HG03469 (cell line): ENCODE results near the gene CGB1.
A peak's percentile ranks its signal among the peaks of the same experiment; 100 is the strongest.
"Not testable (repeated sequence)": the region's sequence is repeated elsewhere in the genome, so short reads cannot be mapped to it uniquely, and the experiment has no call there.

Experiments used
- ATAC-seq: cut with Tn5 transposase; IDR thresholded peaks from one replicate; pipeline ENCODE4 v1.9.1; 2021; ENCODE audit warnings: mild to moderate bottlenecking, moderate library complexity, moderate number of reproducible peaks; ENCODE audit not compliant: unreplicated experiment

The CGB1 gene

DNA sequence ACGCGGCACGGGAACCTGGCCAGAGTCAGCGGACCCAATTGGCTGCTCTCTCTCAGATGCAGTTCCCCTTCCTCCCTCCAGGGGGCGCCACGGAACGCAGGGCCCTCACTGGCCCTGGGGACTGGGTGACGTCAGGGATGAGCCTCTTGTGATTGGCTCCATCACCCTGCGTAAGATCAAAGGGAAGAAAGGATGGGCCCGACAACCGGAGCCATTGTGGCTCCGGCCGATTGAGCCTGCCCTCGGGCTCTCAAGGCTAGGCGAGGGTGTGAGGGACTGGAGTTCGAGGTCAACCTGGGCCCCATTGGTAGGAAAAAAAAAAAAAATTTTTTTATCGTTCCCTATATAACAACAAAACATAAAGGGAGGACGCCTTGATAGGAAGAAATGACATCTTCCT lies at the start of gene CGB1:
Gene CGB1, minus strand, starts transcription at position 81 of the 400 bp plus-strand sequence. CDS start 184 bp downstream, outside the sequence.
- ATAC-seq = not testable (repeated sequence)

DNA sequence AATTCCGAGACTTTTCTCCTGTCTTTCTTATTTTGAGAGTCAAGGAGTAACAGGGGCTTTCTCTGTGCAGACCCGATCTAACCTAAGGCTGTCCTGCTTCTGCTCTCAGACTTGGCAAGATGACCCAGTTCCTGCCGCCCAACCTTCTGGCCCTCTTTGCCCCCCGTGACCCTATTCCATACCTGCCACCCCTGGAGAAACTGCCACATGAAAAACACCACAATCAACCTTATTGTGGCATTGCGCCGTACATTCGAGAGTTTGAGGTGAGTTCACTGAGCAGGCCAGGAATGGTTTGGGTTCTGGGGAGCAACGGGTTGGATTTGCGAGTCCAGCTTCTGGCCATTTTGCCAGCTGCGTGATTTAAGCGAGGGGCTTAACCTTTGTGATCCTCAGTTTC lies 49.6 kb upstream of the CGB1 start:
- ATAC-seq = no peak

DNA sequence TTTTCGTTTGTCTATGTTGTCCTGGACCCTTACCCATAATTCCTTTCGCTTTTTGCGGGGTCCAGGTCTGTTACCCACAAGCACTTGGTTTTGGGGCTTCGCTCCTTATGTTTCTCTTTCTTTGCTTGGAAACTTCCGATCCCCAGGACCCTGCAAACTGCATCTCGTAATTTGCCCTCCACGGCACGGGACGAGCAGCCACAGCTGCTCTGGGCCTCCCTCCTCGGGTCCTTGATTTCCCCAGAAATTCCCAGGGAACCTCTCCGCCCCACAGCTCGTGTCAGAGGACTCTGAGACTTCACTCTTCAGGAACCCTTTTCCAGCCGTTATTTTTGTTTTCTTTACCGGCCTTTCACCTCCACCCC lies 49.2 kb upstream of the CGB1 start:
- ATAC-seq = no peak

DNA sequence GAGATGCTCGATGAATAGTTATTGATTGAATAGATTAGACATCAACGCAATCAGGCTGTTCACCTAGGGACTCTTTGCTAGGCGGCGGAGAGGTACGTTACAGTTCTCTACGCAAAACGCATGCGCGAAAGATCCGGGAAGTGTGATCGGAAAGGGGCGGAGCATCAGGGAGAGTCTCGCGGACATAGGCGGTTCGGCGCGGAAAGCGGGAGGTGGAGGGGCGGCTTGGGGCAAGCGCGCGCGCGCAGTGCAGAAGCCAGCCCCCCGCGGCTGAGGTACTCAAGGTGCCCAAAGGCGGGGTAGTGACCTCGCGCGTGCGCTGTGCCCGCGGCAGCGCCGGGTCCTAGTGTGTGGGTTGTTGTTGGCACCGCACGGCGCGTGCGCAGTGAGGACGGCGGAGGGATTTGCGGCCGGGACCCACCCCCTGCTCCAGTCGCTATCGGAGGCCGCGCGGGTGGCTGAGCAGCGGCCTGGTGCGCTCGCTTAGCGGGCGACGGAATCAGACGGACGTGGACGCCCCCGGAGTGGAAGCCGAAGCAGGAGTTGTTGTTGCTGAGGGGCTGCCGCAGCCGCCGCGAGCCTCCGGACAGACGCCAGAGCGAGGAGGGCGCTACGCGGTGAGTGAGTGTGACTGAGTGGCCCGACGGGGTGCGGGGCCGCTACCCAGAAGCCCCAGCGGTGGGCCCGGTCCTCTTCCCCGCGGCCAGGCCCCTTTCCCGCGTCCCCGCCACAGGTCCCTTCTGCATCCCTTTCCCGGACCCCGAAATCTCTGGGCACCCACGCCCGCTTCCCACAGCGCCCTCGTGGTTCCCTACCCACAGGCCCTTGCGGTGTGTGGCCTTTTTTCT lies 48.5 kb upstream of the CGB1 start, which contains the start of gene SNRNP70:
Gene SNRNP70, plus strand, starts transcription at position 432 of the 848 bp plus-strand sequence. CDS start 964 bp downstream, outside the sequence.
- ATAC-seq = peak; percentile 74

DNA sequence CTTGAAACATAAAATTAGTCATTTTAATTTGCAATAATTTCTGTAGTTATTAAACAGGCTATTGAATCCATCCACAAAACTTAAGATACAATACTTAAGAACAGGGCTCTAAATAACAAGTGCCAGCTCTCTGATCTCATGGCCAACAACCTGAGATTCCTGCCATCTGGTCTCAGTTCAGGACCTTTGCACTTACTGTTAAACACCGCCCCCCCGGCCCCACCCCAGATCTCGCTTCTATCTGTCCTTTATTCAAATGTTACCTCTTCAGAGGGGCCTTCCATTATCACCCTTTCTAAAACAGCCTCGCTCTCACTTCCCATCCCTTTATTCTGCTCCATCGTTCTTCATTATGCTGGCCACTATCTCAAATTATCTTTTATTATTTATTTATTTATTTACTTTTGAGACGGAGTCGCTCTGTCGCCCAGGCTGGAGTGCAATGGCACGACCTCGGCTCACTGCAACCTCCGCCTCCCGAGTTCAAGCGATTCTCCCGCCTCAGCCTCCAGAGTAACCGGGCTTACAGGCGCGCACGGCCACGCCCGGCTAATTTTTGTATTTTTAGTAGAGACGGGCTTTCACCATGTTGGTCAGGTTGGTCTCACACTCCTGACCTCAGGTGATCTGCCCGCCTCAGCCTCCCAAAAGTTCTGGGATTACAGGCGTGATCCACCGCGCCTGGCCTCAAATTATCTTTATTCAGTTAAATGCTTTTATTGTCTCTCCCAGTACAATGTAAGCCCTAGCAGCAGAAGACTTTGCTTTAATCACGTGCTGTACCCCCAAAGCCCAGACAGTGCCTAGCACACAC lies 47.7 kb upstream of the CGB1 start:
- no peak for ATAC-seq

DNA sequence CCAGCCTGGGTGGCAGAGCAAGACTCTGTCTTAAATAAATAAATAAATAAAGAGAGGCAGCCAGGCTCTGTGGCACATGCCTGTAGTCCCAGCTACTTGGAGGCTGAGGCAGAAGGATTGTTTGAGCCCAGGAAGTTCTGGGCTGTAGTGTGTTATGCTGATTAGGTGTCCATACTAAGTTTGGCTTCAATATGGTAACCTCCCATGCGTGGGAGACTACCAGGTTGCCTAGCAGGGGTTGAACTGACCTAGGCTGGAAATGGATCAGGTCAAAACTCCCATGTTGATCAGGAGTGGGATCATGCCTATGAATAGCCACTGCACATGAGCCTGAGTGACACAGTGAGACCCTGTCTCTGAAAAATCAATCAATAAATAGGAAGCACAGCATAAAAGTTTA lies 44.6 kb upstream of the CGB1 start:
- no peak for ATAC-seq

DNA sequence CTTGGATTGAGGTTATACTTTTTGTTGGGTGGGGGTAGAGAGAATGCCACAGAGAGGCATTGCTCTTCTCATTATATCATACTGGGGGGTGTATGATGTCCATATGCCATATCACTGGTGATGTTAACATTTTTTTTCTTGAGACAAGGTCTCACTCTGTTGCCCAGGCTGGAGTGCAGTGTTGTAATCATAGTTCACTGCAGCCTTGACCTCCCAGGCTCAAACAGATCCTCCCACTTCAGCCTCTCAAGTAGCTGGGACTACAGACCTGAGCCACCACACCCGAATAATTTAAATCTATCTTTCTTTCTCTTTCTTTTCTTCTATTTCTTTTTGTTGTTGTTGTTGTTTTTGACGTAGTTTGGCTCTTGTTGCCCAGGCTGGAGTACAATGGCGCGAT lies 43.7 kb upstream of the CGB1 start:
- no peak for ATAC-seq

DNA sequence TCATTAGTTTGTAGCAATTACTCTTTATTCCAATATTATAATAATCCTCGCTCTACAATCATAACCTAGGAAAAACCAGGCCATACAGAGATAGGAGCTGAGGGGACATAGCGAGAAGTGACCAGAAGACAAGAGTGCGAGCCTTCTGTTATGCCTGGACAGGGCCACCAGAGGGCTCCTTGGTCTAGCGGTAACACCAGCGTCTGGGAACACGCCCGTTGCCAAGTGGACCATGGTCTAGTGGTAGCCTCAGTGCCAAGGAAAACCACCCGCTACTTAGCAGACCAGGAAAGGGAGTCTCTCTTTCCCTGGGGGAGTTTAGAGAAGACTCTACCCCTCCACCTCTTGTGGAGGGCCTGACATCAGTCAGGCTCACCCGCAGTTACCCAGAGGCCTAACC lies 38.2 kb upstream of the CGB1 start:
- not testable (repeated sequence) for ATAC-seq

DNA sequence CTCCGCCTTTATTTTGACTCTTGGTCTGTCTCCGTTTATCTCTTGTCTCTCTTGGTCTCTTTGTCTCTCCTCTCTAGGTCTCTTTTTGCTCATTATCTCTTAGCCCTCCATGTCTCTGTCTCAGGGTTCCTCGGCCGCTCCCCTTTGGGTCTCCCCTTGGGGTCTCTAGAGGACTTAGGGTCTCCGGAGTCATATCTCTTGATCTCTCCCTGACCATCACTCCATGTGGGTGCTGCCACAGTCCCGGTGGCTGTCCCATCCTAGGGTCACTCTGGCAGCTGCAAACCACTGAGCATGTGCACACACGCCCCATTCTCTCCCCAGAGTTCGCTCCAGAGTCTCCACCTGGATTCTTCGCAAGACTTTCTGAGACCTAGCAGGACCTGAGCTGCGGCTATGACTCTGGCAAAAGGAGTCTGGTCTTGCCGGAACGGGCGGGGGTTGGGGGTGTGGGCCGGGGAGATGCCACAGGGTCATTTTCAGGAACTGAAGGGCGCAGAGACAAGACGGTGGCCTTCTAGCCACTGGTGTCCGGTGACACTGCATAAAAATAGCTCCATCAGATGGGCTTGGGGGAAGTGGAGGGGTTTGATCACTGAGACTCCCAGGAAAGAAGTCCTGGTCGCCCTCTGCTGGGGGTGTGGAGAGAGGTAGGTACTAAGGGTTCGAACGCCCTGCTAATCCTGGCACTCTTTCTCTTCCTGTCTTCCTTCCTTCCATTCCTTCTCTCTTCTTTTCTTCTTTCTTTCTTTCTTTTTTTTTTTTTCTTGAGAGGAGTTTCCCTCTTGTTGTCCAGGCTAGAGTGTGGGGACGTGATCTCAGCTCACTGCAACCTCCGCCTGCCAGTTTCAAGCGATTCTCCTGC lies 37.1 kb upstream of the CGB1 start:
- no peak for ATAC-seq

DNA sequence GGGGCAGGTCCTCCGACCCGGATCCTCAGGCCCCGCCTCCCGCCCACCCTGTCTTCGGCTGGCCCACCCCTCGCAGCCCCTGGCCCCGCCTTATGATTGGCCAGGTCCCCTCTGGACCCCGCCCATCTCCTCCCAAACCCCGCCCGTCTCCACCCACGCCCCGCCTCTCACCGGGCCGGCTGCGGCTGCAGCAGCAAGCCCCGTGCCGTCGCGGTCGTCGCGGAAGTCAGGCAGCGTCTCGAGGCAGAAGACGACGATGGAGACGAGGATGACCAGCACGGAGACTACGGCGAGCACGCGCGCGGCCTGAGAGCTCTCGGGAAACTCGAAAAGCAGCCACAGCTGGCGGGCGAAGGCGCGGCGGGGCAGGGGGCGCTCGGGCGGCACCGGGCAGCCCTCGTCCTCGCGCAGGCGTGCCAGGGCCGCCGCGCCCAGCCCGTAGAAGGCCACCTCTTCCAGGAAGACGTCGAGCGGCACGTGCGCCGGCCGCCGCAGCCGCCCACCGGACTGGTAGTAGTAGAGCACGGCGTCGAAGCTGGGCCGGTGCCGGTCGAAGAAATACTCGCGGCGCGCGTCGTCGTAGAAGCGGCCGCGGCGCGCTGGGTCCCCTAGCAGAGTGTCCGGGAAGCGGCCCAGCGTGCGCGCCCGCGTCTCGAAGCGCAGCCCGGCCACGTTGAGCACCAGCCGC lies 35.3 kb upstream of the CGB1 start:
- no peak for ATAC-seq

DNA sequence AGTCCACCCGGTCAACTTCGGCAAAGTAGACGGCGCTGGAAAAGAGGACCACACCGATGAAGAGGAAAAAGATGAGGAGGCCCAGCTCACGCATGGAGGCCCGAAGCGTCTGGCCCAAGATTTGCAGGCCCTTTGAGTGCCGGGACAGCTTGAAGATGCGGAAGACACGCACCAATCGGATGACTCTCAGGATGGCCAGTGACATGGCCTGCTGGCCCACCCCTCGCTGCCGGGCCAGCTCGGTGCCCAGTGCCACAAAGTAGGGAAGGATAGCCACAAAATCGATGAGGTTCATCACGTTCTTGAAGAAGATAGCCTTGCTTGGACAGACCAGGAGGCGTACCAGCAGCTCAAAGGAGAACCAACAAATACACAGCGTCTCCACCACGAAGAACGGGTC lies 33.7 kb upstream of the CGB1 start:
- no peak for ATAC-seq

DNA sequence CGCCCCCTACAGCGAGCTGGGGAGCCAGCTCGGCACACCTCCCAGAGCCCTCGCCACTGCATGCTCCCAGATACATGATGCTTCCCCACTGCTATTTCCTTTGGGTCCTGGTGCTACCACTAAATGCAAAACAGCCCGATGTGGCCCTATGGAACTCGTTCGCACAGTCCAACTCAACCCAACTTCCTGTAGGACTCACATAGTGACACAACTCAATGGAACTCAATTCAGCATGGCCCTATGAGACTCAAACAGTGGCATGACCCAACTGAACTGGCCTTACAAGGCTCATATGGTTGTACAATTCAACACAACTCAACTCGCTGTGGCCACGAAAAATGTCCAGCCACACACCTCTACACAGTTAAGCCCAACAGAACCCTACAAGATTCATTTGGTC lies 32.3 kb upstream of the CGB1 start:
- ATAC-seq = no peak

DNA sequence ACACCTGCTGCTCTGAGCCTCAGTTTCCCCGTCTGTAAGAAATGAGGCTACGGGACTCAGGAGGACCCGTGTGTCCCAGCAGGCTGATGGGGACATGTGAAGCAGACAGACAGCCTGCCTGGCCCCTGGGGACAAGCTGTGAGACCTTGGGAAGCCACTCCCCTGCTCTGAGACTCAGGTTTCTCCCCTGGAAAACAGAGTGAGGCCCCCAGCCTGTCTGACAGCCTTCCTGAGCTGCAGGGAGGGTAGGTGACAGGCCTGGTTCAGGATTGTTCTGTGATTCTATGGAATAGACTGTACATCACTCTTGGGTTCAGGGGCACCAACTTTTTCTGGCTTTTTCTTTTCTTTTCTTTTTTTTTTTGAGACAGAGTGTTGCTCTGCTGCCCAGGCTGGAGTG lies 30.9 kb upstream of the CGB1 start:
- ATAC-seq = no peak

DNA sequence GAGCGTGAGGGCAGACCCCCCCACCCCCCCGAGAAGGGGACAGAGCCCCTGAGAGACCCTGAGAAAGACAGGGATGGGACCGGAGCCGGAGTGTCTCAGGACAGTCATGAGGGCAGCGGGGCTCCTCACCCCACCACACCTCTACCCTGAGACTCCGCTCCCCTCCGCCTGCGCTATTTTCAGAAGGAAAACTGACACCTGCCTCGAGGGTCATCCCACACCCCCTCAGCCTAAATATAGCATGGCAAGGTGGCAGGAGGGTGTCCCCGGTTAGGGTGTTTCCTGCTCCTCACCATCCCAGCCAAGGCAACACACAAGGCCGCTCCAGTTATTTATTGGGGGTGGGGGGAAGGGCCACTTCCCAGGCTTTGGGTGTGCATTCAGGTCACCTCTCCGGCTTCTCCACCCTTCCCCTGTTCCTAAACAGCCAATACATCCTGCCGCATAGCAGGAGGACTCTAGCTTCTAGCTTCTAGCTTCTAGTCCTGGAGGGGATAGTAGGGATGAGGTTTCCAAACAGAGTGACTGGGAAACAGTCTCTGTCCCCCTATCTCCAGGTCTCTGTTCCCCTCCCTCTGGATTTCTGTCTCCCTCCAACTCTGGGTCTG lies 29.3 kb upstream of the CGB1 start:
- ATAC-seq = no peak

DNA sequence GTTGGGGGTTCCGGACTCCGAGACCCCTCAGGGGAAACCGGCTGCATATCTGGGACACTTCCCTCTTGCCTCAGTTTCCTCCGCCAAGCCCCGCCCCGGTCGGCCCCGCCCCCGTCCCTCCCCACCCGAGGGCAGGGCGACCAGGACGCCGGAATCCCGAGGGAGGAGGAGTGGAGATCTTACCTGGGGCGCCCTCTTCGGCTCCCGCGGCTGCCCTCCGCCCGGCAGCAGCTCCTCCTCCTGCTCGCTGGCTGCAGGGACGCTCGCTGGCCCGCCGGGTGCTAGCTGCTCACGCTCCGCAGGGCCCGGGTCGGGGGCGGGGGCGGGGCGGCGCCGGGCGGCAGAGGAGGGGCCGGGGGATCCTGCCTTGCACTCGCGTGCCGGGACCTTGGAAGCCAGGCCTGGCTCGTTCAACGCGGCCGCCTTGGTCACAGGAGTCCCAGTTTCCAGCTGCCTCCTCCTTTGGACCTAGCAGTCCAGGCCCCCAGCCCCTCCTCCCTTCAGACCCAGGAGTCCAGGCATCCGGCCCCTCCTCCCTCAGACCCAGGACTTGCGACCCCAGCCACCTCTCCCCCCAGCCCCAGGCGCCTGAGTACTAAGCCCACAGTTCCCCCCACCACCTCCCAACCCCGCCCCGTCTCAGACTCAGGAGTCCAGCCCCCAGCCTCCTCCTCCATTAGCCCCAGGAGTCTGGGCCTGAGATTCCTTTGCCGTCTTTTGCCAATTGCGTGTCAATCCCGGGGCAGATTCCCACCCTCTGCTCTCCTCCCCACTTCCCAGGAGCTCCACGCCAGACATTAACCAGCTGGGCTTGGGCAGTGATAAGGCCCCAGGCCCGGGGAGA lies 28.3 kb upstream of the CGB1 start, which contains the start of gene NTF4:
Gene NTF4, minus strand, starts transcription at position 51 of the 844 bp plus-strand sequence. CDS start 2,821 bp downstream, outside the sequence.
- no peak for ATAC-seq

DNA sequence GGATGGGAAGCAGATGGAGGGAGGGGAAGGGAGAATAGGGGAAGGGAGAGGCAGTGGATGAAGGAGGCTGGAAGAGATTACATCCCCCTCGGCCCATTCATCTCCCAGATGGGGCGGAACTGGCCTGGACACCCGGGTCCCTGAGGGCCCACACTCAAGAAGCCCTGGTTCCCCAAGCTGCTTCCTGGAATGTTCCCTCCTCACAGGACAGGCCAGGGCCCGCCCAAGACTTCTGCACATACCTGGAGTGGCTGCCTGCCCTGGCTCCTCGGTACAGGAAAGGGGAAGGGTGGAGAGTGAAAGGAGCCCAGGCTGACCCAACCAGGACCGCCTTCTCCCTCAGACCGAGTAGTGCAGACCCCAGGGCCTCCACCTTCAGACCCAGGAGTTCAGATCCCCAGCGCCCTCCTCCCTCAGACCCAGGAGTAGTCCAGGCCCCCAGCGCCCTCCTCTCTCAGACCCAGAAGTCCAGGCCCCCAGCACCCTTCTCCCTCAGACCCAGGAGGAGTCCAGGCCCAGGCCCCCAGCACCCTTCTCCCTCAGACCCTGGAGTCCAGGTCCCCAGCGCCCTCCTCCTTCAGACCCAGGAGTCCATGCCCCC lies 27.4 kb upstream of the CGB1 start:
- ATAC-seq = no peak

DNA sequence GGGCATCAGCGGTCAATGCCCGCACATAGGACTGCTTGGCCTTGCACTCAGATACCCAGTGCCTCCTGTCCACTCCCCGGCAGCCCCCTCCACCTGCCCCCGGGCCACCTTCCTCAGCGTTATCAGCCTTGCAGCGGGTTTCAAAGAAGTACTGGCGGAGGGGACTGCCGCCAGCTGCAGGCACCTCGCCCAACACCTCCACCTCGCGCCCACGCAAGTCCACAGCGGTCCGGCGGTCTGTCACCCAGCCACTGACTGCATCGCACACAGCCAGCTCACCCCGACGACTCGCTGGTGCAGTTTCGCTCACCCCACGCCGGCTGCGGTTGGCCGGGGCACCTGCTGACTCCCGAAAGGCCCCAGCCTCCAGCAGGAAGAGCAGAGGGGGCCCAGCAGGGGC lies 24.8 kb upstream of the CGB1 start:
- ATAC-seq = no peak

DNA sequence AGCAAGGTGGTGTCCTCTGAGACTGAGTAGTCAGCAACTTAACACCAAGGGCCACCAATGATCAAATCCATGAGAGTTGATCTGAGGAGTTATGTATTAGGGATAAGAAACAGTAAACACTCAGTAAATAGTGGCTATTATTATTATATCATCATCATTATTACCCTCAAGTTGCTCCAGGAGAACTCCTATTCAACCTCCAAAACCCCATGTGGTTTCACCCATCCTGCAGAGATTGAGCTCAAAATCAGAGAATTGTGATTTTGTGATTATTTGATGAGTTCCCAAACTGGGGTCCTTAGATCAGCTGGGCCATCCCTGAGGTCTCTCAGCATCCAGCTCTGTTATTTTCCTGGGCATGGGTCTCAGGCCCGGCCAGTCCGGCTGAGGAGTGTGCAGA lies 24.3 kb upstream of the CGB1 start:
- no peak for ATAC-seq

DNA sequence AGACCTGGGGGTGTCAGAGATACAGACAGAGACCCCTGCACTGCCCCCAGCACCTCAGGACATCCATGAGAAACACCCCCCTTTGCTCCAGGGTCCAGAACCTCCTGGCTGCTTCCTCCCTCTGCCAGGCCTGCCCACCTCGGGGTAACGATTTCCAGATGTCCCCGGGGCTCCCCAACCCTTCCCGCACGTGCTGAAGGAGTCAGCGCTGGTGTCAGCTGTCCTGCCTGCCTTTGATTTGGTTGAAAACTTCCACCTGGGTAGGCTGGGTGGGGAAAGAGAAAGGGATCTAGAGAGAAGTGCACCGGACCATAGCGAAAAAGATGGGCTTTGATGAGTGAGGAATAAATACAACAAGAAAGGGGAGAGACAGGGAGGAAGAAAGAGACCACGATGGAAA lies 22.4 kb upstream of the CGB1 start:
- no peak for ATAC-seq
